GM12864 (cell line): ENCODE data around the gene MMADHC.

Experiments
- DNase-seq: peaks from one replicate; pipeline ENCODE4 v3.0.0-alpha.2; 2011; ENCODE audit warnings: low read depth
- H3K4me3 ChIP-seq: 2 replicates; pipeline ENCODE4 v1.5.1; 2011; ENCODE audit warnings: mild to moderate bottlenecking, low read depth, low read length, control low read depth
- TF ChIP-seq, protein P1 (sequence below): IDR thresholded peaks from 2 replicates; pipeline ENCODE4 v1.5.1; 2011; ENCODE audit warnings: low read depth, mild to moderate bottlenecking, moderate library complexity, low read length, control low read depth, inconsistent platforms; ENCODE audit errors: missing control alignments

MMADHC gene

DNA sequence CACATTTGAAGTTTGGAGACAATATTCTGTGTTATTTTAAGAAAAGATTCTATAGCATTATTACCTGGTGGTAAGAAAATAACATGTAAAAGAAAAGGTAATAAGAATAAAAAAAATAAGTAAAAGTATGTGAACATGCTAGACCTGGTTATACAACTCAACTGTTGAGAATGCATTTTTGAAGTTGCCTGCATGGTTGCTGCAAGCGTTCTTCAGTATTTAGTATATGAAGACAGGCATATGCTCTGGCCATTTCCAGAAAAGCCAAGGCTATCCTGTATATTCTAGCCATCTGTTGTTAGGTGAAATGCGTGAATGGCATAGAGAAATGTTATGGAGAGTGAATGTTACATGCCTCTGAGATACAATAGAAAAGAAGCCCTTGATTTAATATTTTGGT lies 6.8 kb upstream of the MMADHC start:
- no peak for DNase-seq
- no peak overlapping the region for H3K4me3 ChIP-seq
- TF ChIP-seq, protein P1, sequence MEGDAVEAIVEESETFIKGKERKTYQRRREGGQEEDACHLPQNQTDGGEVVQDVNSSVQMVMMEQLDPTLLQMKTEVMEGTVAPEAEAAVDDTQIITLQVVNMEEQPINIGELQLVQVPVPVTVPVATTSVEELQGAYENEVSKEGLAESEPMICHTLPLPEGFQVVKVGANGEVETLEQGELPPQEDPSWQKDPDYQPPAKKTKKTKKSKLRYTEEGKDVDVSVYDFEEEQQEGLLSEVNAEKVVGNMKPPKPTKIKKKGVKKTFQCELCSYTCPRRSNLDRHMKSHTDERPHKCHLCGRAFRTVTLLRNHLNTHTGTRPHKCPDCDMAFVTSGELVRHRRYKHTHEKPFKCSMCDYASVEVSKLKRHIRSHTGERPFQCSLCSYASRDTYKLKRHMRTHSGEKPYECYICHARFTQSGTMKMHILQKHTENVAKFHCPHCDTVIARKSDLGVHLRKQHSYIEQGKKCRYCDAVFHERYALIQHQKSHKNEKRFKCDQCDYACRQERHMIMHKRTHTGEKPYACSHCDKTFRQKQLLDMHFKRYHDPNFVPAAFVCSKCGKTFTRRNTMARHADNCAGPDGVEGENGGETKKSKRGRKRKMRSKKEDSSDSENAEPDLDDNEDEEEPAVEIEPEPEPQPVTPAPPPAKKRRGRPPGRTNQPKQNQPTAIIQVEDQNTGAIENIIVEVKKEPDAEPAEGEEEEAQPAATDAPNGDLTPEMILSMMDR: no peak

DNA sequence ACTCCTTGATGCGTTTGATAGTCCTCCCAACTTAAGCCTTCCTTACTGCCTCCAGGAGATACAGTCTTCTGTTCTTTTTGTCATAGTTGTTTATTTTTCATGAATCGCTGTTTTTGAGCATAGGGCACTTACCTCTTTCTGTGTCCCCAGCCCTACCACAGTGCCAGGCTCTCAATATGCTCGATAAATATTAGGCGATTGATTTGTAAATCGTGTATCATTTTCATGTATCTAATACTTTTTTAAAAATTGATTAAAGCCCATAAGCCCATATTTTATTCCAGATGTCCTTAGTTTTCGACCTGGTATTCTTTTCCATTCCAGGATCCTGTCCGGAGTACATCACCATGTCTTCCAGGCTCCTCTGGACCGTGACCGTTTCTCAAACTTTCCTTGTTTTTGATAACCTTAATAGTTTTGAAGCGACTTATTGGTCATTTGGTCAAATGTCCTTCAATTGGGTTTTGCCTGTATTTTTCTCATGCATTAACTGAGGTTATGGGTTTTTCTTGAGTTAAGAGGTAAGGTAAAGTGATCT lies 444 bp upstream of the MMADHC start:
- TF ChIP-seq, protein P1: no peak
- peak overlapping the region; percentile 61 for H3K4me3 ChIP-seq
- DNase-seq: no peak

DNA sequence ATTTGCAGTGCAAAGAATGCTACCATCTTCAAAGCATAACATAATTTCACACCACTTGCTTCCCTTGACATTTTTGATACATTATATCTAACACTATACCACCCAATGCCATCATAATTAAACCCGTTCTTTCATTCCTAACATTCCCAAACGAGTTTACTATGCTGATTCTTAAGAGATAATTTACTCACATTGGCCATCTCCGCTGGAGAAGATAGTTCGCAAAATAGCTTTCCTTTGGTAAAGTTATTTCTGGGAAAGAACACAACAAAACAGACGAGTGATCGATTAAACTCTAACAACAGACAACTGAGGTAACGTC lies 716 bp downstream of the MMADHC start:
- TF ChIP-seq, protein P1: no peak
- no peak for DNase-seq
- peak overlapping the region; percentile 61 for H3K4me3 ChIP-seq

DNA sequence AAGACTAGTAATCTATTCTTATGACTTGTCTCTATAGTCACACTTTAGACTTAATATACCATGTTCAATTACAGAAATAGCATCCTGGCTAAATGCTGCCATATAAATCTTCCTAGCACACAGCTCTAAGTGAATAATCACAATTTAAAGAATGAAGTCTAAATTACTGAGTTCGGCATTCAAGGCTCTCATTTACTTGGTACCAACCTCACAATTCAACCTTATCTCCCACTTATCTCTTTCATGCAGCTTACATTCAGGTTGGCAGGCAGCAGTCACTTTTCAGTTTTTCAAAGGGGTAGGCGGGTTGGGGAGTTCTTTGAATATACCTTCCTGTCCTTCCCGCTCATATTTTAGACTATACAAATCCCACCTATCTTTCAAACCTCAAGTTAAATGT lies 1.5 kb downstream of the MMADHC start:
- TF ChIP-seq, protein P1: no peak
- no peak for DNase-seq
- peak overlapping the region; percentile 61 for H3K4me3 ChIP-seq

DNA sequence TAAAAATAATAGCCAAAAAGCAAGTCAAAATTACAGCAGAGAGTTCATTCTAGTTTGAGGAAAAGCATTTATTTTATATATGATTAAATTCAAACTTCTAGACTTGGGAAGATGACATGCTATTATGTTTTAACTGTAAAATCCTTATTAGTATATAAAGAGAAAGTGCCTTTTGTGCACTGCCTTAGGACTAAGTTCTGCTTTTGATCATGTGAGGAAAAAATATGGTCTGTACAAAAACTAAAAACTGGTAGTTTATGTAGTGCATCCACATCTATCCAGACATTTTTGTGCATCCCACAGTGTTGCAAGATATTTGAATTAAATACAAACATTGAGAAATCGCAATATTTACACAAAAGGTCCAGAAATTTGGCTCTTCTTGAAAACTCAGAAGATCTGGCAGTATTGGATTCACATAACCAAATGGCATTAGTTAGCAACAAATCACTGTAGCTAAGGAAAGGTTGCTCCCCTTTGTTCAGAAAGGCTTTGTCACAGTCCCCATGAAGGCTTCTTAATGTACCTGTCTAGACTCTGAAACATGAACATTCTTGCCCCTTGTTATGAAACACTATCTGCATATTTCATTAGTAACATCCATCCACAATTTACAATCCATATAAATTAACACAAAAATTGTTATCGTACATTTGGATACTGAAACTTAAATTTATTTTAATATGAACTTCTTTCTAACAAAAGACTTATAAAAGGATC lies 2.2 kb downstream of the MMADHC start:
- TF ChIP-seq, protein P1: no peak
- peak overlapping the region; percentile 11; the same call in 1 of the 2 replicates for H3K4me3 ChIP-seq
- DNase-seq: no peak

DNA sequence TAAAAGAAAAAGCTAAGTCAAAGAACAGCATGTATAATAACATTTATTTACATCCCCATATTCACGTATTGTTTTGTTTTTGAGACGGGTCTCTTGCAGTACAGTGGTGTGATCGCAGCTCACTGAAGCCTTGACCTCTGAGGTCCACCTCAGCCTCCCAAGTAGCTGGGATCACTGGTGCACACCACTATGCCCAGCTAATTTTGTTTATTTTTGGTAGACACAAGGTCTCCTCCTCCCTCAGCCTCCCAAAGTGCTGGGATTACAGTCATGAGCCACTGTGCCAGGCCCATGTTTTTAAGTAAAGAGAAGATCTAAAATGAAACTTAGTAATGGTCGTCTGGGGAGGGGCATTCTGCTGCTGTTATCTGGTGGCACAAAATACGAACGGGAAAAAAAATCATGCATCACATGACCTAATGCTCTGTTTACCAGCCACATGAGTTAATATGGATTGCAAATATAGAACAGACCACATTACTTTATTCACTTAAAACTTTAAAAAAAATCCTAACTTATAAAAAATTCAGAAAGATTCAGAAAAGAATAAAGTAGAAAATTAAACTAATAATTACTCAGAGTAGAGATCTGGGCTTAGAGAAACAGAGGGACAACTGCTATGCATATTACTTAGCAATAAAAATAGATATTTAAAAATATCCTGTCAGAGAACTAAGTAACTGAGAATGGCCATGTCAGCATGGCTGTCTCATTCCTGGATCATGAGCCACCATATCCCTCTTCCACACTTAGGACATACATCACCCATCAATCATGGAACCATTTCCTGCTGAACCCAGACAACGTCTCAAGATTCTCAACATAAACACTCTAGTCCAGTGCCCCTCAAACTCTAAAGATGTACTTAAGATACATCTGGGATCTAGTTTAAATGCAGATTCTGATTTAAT lies 7.3 kb downstream of the MMADHC start:
- H3K4me3 ChIP-seq: no peak overlapping the region
- no peak for DNase-seq
- TF ChIP-seq, protein P1: no peak

DNA sequence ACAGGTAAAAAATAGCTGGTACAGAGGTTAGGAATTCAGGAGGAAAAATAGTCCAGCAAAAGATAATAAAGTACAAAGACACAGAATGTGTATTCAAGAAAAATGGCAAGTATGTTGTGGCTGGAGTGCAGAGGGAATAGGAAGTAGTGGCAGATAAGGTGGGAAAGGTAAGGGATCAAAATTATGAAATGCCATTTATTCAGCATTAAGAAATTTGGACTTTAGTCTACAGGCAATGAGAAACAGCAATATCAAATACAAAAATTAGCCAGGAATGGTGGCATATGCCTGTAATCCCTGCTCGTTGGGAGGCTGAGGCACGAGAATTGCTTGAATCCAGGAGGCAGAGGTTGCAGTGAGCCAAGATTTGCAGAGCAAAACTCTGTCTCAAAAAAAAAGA lies 10.3 kb downstream of the MMADHC start:
- no peak for DNase-seq
- TF ChIP-seq, protein P1: no peak
- H3K4me3 ChIP-seq: no peak overlapping the region
